Endothelial cell of umbilical vein (primary cell): ENCODE results near the gene TDRD10. TPM values are rescaled to one million over a fixed set of nuclear protein-coding genes. Genes with fewer than 3 reads are reported as not detected.

Experiments used
- BruUV-seq: library from RNA; stranded (reverse); fragments of 400-500 nt; replicated peaks from 2 replicates; lab custom pipeline; 2021; lab: Mats Ljungman, UMichigan
- CTCF ChIA-PET: fragments of 300-600, 350-600 bp; sonication (Branson Sonifier 250); formaldehyde crosslinking; loops from one replicate; lab custom pipeline; 2021; ENCODE audit warnings: antibody characterized with exemption, inconsistent platforms; lab: Charles Lee
- POLR2A ChIA-PET: fragments of 300-600, 350-600 bp; sonication (Branson Sonifier 250); formaldehyde crosslinking; loops from one replicate; lab custom pipeline; 2021; ENCODE audit warnings: antibody characterized with exemption, inconsistent platforms; lab: Charles Lee
- DNase-seq: peaks from one replicate; pipeline ENCODE4 v3.0.0-alpha.2; 2011; ENCODE audit warnings: low read depth, low spot score
- FAIRE-seq: peaks from 2 replicates; lab custom pipeline; 2011; peaks lifted over from hg19 to GRCh38; lab: Jason Lieb, UNC
- H2AFZ ChIP-seq: 2 replicates; pipeline ENCODE4 v1.6.0; 2012; ENCODE audit warnings: low read depth, low read length, control low read depth, inconsistent platforms
- H3K27ac ChIP-seq: 2 replicates; pipeline ENCODE4 v1.5.1; 2011; ENCODE audit warnings: low read depth, mild to moderate bottlenecking, control low read depth, low read length, moderate library complexity; ENCODE audit not compliant: insufficient read depth
- H3K27me3 ChIP-seq, 2 experiments: 2 replicates each; pipeline versions ENCODE4 v1.6.0 to v1.6.1; 2011; ENCODE audit warnings: low read length in 2 of 2, mixed read lengths in 1 of 2; ENCODE audit not compliant: control insufficient read depth in 2 of 2, insufficient read depth in 2 of 2
- H3K36me3 ChIP-seq, 2 experiments: 2 replicates in 1 of 2; 3 replicates in 1 of 2; pipeline ENCODE4 v1.5.1; 2011; ENCODE audit warnings: low read length in 2 of 2, mild to moderate bottlenecking in 1 of 2, moderate library complexity in 1 of 2; ENCODE audit not compliant: control insufficient read depth in 2 of 2, insufficient read depth in 2 of 2; ENCODE audit errors: extremely low read depth in 1 of 2
- H3K4me1 ChIP-seq: 3 replicates; pipeline ENCODE4 v1.5.1; 2011; ENCODE audit warnings: mild to moderate bottlenecking, low read length; ENCODE audit not compliant: control insufficient read depth, insufficient read depth; ENCODE audit errors: extremely low read depth
- H3K4me2 ChIP-seq: 2 replicates; pipeline ENCODE4 v1.6.1; 2011; ENCODE audit warnings: low read length, control low read depth, mixed read lengths; ENCODE audit not compliant: insufficient read depth
- H3K4me3 ChIP-seq, 3 experiments: fragments of 200-600 bp in 1 of 3; sonication (generic), shearing (Covaris generic) in 1 of 3; replicated peaks in 1 of 3; 2 replicates each; pipeline ENCODE4 v1.5.1; 2011 to 2016; ENCODE audit warnings: control low read depth in 3 of 3, low read length in 3 of 3, mild to moderate bottlenecking in 2 of 3, inconsistent platforms in 1 of 3, low read depth in 1 of 3, moderate library complexity in 1 of 3; ENCODE audit not compliant: insufficient read depth in 1 of 3
- H3K79me2 ChIP-seq: 2 replicates; pipeline ENCODE4 v1.6.0; 2012; ENCODE audit warnings: low read length, inconsistent platforms; ENCODE audit not compliant: control insufficient read depth, insufficient read depth
- H3K9ac ChIP-seq: replicated peaks from 2 replicates; pipeline ENCODE3; 2011; ENCODE audit warnings: low read length, control low read depth; ENCODE audit not compliant: insufficient read depth; ENCODE audit errors: extremely low read depth
- H3K9me1 ChIP-seq: replicated peaks from 3 replicates; pipeline ENCODE4 v1.6.0; 2011; ENCODE audit warnings: mild to moderate bottlenecking, low read length; ENCODE audit not compliant: control insufficient read depth, insufficient read depth; ENCODE audit errors: extremely low read depth
- H3K9me3 ChIP-seq: replicated peaks from 2 replicates; pipeline ENCODE4 v1.5.1; 2012; ENCODE audit warnings: low read length, inconsistent platforms; ENCODE audit not compliant: control insufficient read depth, insufficient read depth
- H4K20me1 ChIP-seq: replicated peaks from 2 replicates; pipeline ENCODE3; 2011; ENCODE audit warnings: mild to moderate bottlenecking, low read length; ENCODE audit not compliant: control insufficient read depth, insufficient read depth; ENCODE audit errors: extremely low read depth
- EZH2 ChIP-seq: IDR thresholded peaks from 2 replicates; pipeline ENCODE4 v1.6.1; 2012; ENCODE audit warnings: borderline replicate concordance, low read depth, mild to moderate bottlenecking, moderate library complexity, low read length, inconsistent platforms; ENCODE audit not compliant: severe bottlenecking
- FOS ChIP-seq: IDR thresholded peaks from 2 replicates; pipeline ENCODE4 v1.6.1; 2011; ENCODE audit warnings: mild to moderate bottlenecking, low read length, moderate library complexity, borderline replicate concordance; ENCODE audit not compliant: insufficient read depth
- GATA2 ChIP-seq: IDR thresholded peaks from 2 replicates; pipeline ENCODE4 v1.7.0; 2011; ENCODE audit warnings: low read depth, mild to moderate bottlenecking, moderate library complexity, mixed read lengths, low read length; ENCODE audit not compliant: insufficient read length, insufficient read depth
- JUN ChIP-seq: IDR thresholded peaks from 2 replicates; pipeline ENCODE4 v1.6.1; 2011; ENCODE audit warnings: borderline replicate concordance, low read depth; ENCODE audit not compliant: insufficient read length, insufficient read depth
- MAX ChIP-seq: IDR thresholded peaks from 2 replicates; pipeline ENCODE4 v1.6.1; 2011; ENCODE audit not compliant: insufficient read depth, insufficient read length
- MYC ChIP-seq: IDR thresholded peaks from one replicate; pipeline ENCODE4 v1.6.1; 2011; ENCODE audit warnings: mild to moderate bottlenecking, low read depth, low read length
- POLR2A ChIP-seq: IDR thresholded peaks from 2 replicates; pipeline ENCODE4 v1.6.1; 2012; ENCODE audit warnings: low read depth, mild to moderate bottlenecking, control low read depth, low read length
- POLR2AphosphoS5 ChIP-seq: IDR thresholded peaks from 2 replicates; pipeline ENCODE4 v1.6.1; 2012; ENCODE audit warnings: low read depth, mild to moderate bottlenecking, control low read depth, low read length, moderate library complexity; ENCODE audit not compliant: insufficient read depth
- dilution Hi-C: fragments of 300-500 bp; cut with MboI; formaldehyde crosslinking; loops from one replicate; pipeline ENCODE4 v1.15.0; 2019; ENCODE audit warnings: low sequenced_read_pairs; ENCODE audit not compliant: extremely low pct_ligation_motif_present
- intact Hi-C: fragments of 100-400 bp; cut with micrococcal nuclease; formaldehyde crosslinking; loops from one replicate; pipeline ENCODE4 v1.10.0; 2022
- polyA plus RNA-seq, 4 experiments: library from polyadenylated mRNA; depleted of rRNA in 3 of 4; stranded (reverse) in 3 of 4; unstranded in 1 of 4; fragments of >200 nt; gene quantifications; 2 replicates each; pipeline versions ENCODE4 v1.2.1 to v1.2.3, GENCODE V29; 2011 to 2012; ENCODE audit warnings: missing spikeins in 1 of 4
- total RNA-seq: library from RNA; stranded (reverse); gene quantifications from 2 replicates; pipeline ENCODE4 v1.2.3, GENCODE V29; 2021
- TF ChIP-seq, protein P1 (sequence below), 2 donors: IDR thresholded peaks; 1 replicate in 1 of 2; 2 replicates in 1 of 2; pipeline ENCODE4 v1.5.1; 2011; ENCODE audit warnings: low read length in 2 of 2, mild to moderate bottlenecking in 2 of 2, moderate library complexity in 2 of 2, control low read depth in 1 of 2, inconsistent platforms in 1 of 2, low read depth in 1 of 2; ENCODE audit not compliant: insufficient read depth in 1 of 2; ENCODE audit errors: extremely low read depth in 1 of 2

The TDRD10 gene
- total and polyA plus RNA-seq, 2 donors (not counting 3 experiments of a cell fraction or from before 2014, with no cell fraction given) = 6.1 to 9.1 TPM

DNA sequence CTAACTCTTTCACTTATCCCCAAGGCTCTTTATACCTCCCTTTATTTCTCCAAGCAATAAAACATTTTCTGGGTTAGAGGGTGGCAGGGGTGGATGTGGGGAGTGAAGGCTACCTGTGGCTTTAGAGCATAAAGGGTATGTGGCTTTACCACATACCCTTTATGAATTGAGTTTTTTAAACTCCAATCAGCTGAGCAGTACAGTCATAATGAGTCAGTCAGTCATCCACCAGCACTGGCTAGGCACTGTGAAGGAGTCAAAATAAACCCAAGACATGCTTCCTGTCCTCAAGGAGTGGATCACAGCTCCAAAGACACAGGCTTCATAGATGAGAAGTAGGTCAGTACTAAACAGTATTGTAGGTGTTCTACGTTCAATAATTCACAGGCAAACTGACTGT lies 2.6 kb upstream of the TDRD10 start:
- no peaks in the 10 kb centered on the region for H3K9me1 ChIP-seq
- H3K4me3 ChIP-seq = peak overlapping the region in 2 of 3 experiments; percentile 73 to 99
- H2AFZ ChIP-seq = no peak overlapping the region
- peaks cover 38% of the 10 kb centered on the region for H3K79me2 ChIP-seq
- CTCF ChIA-PET = interaction anchor here (2.1 to 4.6 kb wide), 4 partner anchors 9 to 47 kb away, joined by 8 to 40 read pairs (median 24); no protein-coding TSS in a partner anchor
- TF ChIP-seq POLR2AphosphoS5 = peak; percentile 64
- peak; percentile 56 for TF ChIP-seq JUN
- no peak for TF ChIP-seq MAX
- TF ChIP-seq FOS = peak; percentile 84
- no peak for TF ChIP-seq POLR2A
- no peaks in the 10 kb centered on the region for H3K36me3 ChIP-seq
- no TSS peak for BruUV-seq
- H3K4me1 ChIP-seq = peaks cover 55% of the 10 kb centered on the region
- peak overlapping the region; percentile 95 for H3K4me2 ChIP-seq
- H3K9me3 ChIP-seq = no peaks in the 10 kb centered on the region
- peak overlapping the region; percentile 45 for H3K27ac ChIP-seq
- POLR2A ChIA-PET = interaction anchor here (2.9 kb wide), 1 partner anchor 15 kb away, joined by 12 read pairs; no protein-coding TSS in a partner anchor
- H3K9ac ChIP-seq = peak overlapping the region; percentile 89
- no peaks in the 10 kb centered on the region for H3K27me3 ChIP-seq
- peak; percentile 95 for FAIRE-seq
- dilution Hi-C loops (no loop called here), intact Hi-C loops (loop anchor here (10.0 kb wide), 1 partner anchor 235 kb away; no protein-coding TSS in a partner anchor)
- no peaks in the 10 kb centered on the region for H4K20me1 ChIP-seq
- peak; percentile 44 for DNase-seq

- dilution Hi-C loops = no loop called here
- no peaks in the 10 kb centered on the region for H4K20me1 ChIP-seq
- no peaks in the 10 kb centered on the region for H3K36me3 ChIP-seq
- peak overlapping the region; percentile 95 for H3K4me2 ChIP-seq
- peak overlapping the region; percentile 74 for H3K27ac ChIP-seq
- no peaks in the 10 kb centered on the region for H3K27me3 ChIP-seq
- intact Hi-C loops = no loop called here
- POLR2A ChIA-PET = interaction anchor here (0.5 to 2.9 kb wide), 2 partner anchors 16 to 108 kb away, joined by 6 to 12 read pairs; no protein-coding TSS in a partner anchor
- FAIRE-seq = peak; percentile 82
- no peak overlapping the region for H2AFZ ChIP-seq
- H3K4me3 ChIP-seq = peak overlapping the region; percentile 73 to 99 (median 88)
- peaks cover 44% of the 10 kb centered on the region for H3K4me1 ChIP-seq
- DNase-seq = peak; percentile 52
- H3K9me1 ChIP-seq = no peaks in the 10 kb centered on the region
- H3K79me2 ChIP-seq = peaks cover 34% of the 10 kb centered on the region
- H3K9me3 ChIP-seq = no peaks in the 10 kb centered on the region
- TF ChIP-seq JUN (no peak), MYC (no peak), POLR2A (no peak), GATA2 (no peak), MAX (no peak), FOS (no peak), POLR2AphosphoS5 (no peak), EZH2 (no peak)
- TF ChIP-seq, protein P1, sequence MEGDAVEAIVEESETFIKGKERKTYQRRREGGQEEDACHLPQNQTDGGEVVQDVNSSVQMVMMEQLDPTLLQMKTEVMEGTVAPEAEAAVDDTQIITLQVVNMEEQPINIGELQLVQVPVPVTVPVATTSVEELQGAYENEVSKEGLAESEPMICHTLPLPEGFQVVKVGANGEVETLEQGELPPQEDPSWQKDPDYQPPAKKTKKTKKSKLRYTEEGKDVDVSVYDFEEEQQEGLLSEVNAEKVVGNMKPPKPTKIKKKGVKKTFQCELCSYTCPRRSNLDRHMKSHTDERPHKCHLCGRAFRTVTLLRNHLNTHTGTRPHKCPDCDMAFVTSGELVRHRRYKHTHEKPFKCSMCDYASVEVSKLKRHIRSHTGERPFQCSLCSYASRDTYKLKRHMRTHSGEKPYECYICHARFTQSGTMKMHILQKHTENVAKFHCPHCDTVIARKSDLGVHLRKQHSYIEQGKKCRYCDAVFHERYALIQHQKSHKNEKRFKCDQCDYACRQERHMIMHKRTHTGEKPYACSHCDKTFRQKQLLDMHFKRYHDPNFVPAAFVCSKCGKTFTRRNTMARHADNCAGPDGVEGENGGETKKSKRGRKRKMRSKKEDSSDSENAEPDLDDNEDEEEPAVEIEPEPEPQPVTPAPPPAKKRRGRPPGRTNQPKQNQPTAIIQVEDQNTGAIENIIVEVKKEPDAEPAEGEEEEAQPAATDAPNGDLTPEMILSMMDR (IDR thresholded peaks at IDR 0.05; ENCODE audit: extremely low read depth in 1 of 2, insufficient read depth in 1 of 2, low read depth in 1 of 2, low read length in 2 of 2) = no peak
- H3K9ac ChIP-seq = peak overlapping the region; percentile 89
- BruUV-seq = TSS peak; percentile 23
- CTCF ChIA-PET = interaction anchor here (1.1 to 4.6 kb wide), 8 partner anchors 8 to 45 kb away, joined by 3 to 40 read pairs (median 6); no protein-coding TSS in a partner anchor
These were observed 1.5 kb upstream of the TDRD10 start for GRCh38 chr1:154500533-154500932.
